ENCODE data around the gene GMEB2.

GRCh38 chr20:63627129-63627750 lies 339 bp upstream of the GMEB2 start:
- TF ChIP-seq EZH2 (optimal IDR thresholded peaks at IDR 0.05; ENCODE audit: low read depth, low read length) (no peak), CTCF (IDR thresholded peaks at IDR 0.05; ENCODE audit: low read length) (no peak)
